DLD1 (cell line): ENCODE measurements around the gene MORF4L2.

ENCODE experiments used
- in situ Hi-C: cut with HindIII; loops from 2 replicates; pipeline ENCODE4 v1.10.0; 2017; ENCODE audit warnings: low sequenced_read_pairs

The MORF4L2 gene

DNA sequence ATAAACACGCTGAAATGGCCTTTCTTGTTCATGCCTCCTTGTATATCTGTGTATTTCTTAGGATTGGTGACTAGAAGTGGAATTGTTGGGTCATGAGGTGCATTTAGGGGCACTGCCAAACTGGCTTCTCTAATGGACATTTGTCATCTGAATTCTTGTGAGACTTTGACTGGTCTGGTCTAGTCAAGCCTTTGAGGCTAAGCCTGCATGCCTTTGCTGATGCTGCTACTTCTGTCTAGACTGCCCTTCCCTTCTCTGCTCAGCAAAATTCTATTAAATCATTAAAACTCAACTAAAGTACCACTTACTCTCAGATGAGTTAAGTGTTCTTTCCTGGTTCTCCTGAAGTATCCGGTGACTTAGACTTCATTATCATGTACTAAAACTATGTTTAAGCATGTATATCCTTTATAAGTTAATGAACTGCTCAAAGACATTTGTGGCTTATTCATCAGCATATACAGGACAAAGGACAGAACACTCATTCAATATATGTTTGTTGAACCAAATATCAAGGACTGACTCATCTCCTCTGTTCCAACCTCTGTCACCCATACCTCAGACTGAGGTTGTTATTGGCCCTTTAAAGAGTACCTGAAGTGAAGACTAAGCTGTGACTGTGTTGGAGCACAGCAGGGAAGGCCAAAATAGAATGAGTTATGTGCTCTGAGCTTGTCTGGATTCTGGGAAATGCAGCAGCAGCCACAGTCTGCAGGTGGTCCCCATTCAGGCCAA, 48.7 kb downstream of the MORF4L2 start:
- in situ Hi-C loops, result no loop called here

- in situ Hi-C loops, result no loop called here
These were observed 51.1 kb downstream of the MORF4L2 start for GRCh38 chrX:103635436-103635835.

DNA sequence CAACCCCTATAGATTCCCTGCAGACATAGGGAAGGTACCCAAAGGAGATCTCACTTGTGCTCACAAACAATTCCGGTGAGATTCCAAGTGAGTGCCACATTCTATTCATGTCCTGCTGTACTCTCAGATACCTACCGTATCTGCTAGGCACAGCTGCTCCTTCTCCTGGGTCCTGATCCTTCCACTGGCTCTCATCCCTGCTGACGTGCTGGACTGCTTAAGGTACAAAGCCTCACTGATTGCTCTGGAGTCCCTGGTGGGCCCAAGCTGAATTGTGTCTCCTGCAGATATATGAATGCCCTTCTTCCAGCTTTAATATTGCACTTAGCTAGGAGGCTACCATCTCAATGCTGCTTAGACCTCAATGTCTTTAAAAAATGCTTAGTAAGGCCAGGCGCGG, 55.4 kb downstream of the MORF4L2 start:
- in situ Hi-C loops, result no loop called here

DNA sequence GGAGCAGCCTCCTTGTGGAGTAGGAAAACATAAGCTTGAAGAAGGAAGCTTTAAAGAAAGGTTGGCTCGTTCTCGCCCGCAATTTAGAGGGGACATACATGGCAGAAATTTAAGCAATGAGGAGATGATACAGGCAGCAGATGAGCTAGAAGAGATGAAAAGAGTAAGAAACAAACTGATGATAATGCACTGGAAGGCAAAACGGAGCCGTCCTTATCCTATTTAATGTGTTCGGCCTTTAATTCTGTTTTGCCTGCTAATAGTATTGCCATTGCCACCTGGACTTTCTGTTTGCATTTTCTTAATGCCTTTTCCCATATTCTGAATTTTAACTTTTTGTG, 56.4 kb downstream of the MORF4L2 start:
- in situ Hi-C loops, result no loop called here

GRCh38 chrX:103629318-103630170, 57.0 kb downstream of the MORF4L2 start:
- in situ Hi-C loops, result no loop called here

- in situ Hi-C loops, result no loop called here
These were observed 57.8 kb downstream of the MORF4L2 start, which contains the start of gene TCEAL1 for GRCh38 chrX:103628386-103629317. TCEAL1 (plus strand) TSS chrX:103628975; CDS start chrX:103629917, 942 bp downstream.

DNA sequence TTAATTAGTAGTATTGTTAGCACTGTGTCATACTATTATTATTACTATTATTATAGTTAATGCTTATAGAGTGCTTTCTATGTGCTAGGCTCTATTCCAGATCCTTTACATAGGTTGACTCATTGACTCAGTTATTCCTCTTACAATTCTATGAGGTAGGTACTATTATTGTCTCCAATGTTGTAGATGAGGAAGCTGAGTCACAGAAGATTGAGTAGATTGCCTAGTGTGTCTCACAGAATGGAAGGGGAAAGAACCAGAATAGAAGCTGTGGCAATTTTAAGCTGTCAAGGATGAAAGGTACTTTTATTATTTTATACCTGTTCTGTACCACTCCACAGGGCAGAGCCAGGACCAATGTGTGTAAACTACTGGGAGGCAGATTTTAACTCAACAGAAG, 59.6 kb downstream of the MORF4L2 start:
- in situ Hi-C loops, result no loop called here
